GM18511 (cell line): Measurements from ENCODE around the gene DNMT3A.
A peak's percentile ranks its signal among the peaks of the same experiment; 100 is the strongest.

Source experiments
- ATAC-seq: cut with Tn5 transposase; IDR thresholded peaks from one replicate; pipeline ENCODE4 v1.9.1; 2021; ENCODE audit warnings: mild to moderate bottlenecking, moderate library complexity; ENCODE audit not compliant: unreplicated experiment

DNMT3A gene

DNA sequence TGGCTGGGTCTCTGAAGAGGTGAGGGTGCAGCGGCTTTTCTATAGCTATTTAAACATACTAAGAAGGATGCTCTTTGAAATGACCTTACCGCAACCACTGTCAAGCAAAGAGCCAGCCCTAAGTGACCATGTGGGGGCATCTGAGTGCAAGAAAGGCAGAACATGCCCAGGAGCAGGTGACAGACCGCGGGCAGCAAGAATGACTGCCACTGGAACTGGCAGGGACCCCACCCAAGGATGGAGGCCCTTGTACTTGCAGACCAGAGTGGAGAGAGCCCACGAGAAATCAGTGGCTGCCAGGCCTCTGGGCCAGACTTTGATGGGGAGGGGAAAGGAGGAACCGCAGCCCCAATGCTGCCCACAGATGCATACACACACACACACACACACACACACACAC lies 33.1 kb downstream of the DNMT3A start:
- ATAC-seq = no peak

DNA sequence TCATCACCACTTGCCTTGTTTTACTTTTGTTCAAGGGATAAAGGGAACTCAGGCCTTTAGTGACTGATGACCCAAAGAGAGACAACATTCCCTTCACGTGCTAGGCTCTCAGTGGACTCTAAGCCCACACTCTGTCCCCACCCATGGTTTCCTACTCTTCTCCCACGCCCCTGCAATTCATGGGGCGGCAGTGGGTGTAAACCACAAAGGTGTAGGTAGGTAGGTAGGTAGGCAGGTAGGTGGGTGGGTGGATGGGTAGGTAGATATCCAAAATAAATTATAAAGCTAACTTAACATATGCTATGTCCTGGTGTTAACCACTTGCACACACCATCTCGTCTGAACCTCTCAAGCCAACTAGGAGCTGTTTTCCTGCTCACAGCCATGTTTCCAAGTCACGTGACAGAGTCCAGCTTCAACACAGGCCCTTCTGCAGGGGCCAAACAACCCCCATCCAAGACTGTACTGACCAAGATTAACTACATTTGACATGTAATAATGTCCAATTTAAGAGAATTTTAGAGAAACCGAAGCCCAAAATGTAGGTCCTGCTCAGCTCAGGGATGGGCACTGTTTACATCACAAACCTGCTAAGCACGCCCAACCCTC lies 33.7 kb downstream of the DNMT3A start:
- no peak for ATAC-seq

DNA sequence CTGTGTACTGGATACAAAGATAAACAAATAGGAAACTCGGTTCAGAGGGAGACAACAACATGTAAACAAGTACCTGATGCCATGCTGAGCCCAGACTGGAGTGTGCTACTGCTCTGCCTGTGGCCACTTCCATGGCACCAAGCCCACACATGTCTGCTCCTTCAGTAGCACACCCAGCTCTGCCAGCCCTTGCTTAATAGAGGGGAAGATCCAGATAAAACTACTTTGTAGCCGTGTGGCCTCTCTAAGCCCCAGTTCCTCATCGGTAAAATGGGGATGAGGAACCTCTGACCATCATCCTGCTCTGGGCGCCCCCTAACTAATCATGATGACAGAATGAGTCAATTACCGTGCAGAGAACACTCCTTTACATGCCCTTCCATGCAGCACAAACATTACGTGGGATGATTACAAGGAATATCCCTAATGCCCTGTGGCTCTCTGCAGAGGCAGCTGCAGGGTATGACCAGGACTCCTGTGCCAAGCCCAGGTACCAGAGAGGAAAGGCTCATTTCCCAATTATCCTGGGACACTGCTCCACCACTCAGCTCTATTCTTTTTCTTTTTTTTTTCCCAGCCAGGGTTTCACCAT lies 34.9 kb downstream of the DNMT3A start:
- no peak for ATAC-seq

DNA sequence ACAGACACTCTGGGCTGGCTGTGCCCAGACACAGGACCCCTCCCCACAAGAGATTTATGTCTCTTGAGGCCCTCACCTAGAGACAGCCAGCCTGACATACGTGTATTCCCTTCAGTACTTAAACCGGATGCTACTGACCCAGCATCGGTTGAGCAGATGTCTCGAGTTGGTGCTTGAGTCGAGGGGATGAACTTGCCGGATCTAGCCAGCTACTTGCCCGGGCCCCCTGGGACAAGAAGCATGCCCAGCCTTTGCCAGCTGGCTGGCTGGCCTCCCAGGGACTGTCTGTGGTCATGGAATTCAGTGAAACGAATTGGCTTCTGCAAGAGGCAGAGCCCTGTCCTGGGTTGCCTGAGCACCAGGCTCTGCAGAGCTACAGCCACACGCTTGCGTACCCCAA lies 36.0 kb downstream of the DNMT3A start:
- ATAC-seq = no peak

DNA sequence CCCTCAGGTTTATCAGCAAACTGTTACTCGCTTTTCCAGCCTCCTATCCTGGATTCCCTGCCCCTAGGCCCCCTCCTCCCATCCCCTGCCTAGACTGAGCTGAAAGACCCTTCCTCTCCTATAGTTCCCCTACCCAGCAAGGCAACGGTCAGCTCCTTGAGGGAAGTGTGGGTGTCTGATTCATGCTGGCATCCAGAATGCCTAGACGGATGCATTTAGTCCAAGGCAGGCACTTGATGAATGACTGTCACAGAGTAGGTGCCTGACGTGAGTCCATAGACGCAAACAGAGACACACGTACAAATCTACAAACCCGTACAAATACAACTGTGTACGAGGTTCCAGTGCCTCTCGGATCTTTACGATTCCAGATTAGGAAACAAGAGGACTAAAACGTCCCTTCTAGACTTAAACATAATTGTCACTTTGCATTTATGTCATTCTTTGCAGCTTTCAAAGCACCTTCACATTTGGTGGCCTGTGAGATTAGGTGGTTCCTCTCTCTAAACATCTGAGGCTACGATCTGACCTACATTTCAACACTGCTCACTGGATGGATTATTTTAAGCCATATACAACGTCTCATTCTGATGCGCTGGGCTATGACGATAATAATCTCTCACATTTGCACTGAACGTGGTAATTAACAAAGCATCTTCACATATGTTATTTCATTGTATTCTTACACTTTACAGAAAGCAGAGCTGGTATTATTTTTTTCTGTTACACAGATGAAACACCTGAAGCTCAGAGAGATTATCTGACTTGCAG lies 36.7 kb downstream of the DNMT3A start:
- no peak for ATAC-seq

DNA sequence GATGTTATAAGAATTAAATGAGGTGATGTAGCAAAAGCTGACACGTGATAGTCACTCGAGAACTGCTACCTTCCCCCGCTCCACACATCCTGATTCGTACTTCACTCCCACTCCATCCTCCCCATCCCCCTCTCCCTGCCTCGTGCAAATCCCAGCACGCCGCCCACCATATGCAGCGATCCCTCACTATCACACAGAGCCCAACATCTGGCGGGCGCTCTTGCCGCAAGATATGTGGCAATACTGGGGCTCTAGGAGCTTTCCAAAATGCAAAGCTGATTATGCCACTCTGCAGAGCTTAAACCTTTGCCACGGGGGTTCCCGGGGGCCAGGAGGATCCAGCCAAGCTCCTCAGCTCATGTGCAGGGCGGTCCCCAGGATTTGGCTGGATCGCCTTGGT lies 37.4 kb downstream of the DNMT3A start:
- ATAC-seq = no peak

DNA sequence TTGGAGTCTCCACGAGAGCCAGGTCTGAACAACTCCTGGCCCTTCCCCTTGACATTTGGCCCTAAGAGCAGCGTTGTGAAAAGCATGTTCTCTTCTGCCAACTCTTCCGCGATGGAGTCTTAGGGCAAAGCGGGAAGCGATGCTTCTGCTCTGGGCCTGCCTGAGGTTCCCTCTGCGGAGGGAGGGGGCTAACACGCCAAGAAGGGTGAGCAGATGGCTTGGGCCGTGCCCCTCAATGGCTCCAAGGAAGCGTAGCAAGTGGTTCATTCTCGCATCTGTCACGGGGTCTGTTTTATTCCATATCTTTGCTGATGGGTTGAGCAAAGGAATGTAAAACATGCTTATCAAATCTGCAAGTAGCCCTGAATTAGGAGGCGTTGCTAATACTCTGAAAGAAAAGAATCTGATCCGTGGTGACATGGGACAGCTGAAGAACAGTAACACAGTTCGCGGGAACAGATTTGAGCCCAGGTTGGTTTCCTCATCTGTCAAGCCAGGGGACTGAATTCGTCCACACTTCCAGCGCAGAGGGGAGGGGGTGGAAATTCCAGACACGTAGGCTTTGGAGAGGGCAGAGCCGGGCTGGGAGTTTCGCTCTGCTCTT lies 38.0 kb downstream of the DNMT3A start:
- ATAC-seq = no peak

DNA sequence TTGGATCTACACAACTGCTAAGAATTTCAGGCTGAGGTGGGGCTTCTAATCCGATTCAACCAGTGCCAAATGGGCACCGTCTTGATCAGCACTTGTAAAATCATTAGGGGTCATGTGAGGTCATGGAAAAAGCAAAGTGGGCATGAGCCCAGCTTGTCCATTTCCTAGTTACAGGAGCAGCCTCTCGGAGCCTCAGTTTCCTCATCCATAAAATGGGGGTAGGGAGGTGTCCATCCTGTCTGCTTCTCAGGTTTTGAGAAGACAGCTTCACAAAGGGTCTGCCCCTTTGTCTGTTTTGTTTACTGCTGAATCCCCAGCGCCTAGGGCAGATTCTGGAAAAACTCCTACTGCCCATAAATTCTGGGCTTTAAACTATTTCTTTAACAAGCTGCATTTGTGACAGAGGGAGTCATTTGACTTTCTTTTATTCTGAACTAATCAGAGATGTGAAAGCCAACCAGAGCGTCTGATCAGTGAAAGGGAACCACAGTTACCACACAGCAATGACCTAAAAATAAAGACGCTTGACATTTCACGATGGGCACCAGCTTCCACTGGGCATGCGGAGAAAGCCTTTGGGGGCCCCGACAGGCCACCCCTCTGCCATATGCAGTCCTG lies 38.9 kb downstream of the DNMT3A start:
- ATAC-seq = no peak

DNA sequence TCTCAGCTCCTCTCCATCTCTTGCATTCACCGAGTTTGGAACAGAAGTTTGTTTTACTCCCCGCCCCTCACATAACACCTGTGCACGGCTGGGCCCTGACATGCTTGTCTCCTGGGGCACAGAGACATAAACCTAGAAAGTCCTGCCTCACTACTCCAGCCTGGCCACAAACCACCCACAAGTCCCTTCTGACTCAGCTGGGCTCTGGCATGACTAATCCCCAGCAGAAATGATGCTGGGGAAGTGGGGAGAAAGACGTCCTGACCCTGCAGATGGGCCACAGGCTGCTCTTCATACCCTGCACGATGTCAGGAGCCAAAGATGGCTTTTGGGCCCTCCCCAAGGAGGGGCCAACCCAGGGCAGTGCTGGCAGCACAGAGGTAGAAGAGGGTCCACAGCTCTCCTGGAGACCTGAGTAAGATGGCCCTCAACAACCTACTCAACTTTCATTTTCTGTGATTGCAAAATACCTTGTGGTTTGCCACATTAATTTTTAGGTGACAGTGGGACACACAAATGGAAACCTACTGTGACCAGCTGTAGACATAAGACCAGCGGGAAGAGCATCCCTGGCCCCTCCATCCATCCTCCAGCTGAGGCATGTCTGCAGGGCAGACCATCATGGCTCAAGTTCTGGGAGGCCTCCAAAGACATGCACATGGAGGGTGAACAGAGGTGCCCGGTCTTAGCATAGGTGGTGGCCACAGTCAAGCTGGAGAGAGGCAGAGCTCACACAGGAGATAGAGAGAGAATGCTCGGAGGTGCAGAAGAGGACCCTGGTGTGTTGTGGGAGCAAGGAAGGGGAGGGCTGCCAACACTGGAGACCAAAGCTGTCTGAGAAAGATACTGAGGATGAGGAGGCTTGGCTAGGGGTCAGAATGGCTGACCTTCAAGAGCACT lies 40.0 kb downstream of the DNMT3A start:
- peak; percentile 97 for ATAC-seq

DNA sequence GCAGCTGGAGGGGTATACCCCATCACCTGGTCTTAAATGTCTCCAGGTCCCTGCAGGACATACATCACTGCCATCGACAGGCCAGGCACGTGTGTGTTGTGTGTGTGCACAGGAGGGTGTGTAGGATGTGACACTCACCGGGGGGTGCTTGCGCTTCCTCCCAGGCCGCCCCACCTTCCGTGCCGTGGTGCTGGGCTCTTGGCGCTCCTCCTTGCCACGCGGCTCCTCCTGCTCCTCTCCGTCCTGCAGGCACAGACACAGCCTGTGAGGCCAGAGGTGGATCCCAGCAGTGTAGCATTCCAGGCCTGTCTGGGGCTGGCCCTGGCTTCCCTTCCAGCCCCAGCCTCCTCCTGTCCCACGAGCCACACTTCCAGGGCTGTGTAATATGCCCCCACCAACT lies 41.7 kb downstream of the DNMT3A start:
- no peak for ATAC-seq

DNA sequence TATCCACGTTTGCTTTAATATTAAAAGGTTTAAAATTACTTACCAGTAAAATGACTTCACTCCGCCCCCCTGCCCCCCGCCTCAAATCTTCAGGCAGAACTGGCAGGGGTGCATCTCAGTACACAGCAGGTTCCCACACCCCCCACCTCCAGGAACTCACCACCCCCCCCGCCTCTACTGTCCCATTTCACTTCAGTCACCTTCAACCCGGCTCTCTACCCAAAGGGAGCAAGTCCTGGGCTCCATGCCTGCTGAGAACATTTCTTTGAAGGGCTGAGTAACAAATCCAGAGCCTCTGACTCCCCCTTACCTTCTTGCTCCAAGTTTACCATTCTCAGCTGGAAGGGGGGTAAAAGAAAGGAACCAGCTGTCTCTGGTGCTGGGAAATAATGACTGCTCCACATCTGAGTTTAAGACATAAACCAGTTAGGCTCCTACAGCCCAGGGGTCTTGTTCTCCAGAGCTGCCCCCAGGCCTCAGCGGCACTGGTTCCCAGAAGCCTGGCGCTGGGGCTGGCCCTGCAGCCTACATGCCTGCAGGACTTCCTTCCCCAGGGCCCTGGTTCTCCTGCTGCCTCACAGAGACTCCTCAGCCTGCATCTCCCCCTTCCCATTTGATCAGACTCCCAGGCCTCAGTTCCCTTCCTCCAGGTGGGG lies 42.8 kb downstream of the DNMT3A start:
- ATAC-seq = no peak

DNA sequence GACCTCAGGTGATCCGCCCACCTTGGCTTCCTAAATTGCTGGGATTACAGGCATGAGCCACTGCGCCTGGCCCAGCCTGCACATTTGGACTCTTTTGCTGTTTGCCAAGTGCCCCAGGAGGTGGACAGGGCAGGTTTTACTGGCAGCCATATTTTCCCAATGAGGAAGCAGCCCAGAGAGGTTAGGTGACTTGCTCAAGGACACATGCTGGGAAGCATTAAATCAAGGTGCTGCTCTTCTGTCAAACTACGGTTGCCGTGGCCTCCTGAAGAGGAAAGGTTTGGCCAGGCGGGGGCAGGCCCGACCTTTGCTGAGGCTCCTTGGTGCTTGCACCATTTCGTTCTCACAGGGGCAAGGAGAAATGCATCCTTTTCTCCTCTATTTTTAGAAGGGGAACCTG lies 44.0 kb downstream of the DNMT3A start:
- ATAC-seq = no peak

DNA sequence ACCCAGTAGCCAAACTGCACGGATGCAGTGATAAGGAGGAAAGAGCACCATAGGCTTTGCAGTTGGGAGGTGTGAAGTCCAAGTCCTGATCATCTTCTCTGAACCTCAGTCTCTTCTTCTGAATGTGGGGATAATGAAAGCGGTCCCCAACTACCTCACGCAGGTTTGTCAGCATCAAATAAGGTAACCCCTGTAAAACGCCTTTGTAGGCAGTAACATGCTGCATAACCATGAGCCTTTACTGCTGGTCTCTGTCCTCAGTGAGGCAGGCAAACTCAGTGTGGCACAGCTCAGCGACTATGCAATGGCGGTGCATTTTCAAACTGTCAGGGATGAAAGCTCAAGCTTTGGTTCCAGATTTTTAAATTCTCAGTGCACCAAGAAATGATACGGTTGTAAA lies 46.1 kb downstream of the DNMT3A start:
- no peak for ATAC-seq

DNA sequence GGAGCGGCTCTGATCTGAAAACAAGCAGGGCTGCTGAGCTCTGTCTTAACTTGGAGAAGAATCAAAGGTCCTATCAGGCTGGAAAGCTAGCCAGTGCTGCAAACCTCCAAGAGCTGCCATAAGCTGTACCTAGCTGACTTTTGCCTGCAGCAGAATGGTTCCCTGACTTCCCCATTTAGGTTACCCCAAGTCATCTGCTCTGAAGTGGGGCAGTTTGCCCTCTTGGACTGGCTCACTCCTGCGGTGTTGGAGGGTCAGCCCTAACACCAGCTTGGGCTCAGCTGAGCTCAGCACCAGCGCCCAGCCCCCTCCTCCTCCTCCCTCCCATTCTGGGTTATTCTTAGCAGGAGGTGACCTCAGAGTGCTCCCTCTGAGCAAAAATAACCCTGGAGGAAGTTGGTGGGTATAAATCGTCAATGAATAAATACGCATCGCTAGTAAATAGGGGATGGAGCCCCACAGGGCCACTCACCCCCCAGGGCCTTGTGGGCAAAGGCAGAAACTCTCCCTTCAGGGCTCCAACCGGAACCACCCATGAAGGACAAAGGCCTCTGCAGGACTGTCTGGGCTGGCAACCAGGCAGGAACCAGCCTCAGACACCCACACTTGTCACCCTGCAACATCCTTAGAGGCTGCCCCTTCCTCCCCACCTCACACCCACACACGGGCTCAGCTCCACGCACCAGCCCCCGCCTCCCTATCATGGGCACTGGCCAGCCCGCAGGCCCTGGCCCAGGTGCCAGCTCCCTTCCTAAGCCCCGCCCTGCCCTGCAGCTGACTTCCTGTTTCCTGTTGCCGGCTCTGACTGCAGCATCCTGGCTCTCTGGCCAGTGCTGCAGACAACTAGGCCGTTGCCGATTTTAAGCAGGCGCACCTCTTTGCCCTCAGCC lies 46.9 kb downstream of the DNMT3A start:
- ATAC-seq = peak; percentile 84

DNA sequence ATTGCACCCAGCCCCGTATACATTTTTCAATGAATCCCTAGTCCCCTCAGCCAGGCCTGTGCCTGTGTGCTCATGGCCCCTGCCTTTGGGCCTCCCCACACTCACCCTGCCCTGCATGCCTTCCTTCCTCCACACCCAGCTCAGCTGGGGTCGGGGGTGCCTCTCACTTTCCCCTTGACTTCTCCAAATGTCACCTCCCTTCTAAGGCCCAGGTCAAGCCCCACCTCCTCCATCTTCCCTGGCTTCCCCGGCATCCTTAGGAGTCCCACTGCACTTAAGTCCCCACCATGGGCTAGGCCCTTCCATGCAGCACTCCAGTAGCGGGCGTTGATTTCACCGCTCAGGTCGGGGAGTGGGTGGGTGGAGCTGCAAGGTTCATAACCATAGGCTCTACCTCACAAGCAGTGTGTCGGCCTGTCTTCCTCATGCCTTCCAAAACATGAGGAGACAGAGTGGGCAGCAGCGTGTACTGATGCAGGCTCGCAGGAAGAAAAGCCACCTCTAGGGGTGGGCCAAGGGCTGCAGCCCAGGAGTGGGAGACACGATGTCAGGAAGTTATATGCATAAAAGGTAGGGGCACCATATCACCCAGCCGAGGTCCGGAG lies 47.7 kb downstream of the DNMT3A start:
- no peak for ATAC-seq

DNA sequence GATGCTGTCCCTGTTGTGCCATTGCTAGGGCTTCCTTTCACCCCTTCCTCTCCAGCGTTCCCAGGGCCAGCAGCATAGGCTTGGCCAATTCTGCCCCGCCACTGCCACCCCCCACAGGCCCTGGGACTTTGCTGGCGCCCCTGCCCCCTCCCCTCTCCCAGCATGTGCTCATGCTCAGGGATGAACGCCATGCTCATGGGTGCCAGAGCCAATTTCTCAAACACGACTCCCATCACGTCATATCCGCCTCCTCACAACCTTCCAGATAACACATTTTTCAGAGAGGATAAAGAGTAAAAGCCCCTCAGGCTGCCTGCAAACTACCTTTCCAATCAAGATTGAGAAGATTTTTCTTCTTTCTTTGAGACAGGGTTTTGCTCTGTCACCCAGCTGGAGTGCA lies 48.6 kb downstream of the DNMT3A start:
- no peak for ATAC-seq

DNA sequence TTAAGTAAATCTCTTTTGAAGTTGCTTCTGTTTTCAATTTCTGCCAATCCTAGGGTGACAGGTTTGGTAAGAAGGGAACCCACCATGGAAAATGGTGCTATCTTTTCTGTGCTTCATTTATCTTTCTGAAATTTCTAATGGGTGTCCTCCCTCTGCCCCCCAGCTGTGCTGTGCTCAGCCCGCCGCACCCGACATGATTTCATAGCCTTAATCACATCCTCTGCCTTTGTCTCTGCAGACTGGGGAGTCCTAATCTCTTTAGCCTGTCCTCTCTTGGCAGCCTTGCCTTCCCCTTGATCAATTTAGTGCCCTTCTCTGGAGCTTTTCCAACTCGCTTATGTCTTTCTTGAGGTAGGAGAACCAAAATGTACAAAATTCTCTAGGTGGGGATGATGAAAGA lies 49.3 kb downstream of the DNMT3A start:
- ATAC-seq = no peak

DNA sequence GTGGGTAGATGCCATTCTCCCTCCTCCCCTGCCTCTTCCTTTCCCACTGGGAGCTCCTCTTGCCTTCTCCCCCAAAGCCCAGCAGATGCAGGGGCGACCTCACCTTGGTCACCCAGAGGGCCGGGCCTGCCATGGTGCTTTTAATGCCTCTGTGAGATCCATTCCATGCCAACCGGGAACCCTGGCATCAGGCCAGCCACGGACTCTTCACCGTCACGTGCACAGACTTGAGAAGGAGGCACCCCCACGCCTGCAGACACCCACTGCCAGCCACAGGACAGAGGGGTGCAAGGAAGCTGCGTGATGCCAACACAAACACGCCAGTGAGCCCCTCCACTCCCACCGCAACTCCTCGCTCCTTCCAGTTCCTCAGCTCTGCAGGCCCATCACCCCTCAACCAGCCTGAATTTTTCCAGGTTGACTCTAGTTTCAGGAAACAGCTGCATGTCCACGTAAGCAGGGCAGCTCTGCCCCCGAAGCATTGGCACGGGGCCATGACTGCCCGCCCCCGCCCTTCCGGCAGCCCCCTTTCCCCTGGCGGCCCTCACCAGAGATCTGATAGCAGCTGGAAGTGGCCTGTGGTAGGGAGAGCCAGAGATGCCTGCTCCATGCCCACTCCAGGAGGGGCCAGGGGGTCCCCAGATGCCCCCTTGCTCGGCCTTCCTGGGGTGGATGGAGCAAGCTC lies 50.8 kb downstream of the DNMT3A start:
- ATAC-seq = no peak
